Breast epithelium (tissue), 4 donors: ENCODE results near the gene PCSK4. TPM values are rescaled to one million over a fixed set of nuclear protein-coding genes. Genes with fewer than 3 reads are reported as not detected.
"Not testable (repeated sequence)": the region's sequence is repeated elsewhere in the genome, so short reads cannot be mapped to it uniquely, and the experiment has no call there.

Experiments
- DNase-seq, 2 donors: peaks; one replicate each; pipeline ENCODE4 v3.0.0-alpha.2; 2019; ENCODE audit warnings: low spot score in 2 of 2
- H3K27ac ChIP-seq, 2 donors: fragments of 200-600 bp; sonication (generic) in 1 of 2; one replicate each; pipeline ENCODE4 v1.5.1; 2016 to 2019; ENCODE audit warnings: mild to moderate bottlenecking in 1 of 2
- H3K27me3 ChIP-seq, 2 donors: fragments of 200-600 bp; sonication (generic) in 1 of 2; one replicate each; pipeline versions ENCODE4 v1.5.1 to v1.6.0; 2017 to 2019; ENCODE audit warnings: control low read depth in 1 of 2, mild to moderate bottlenecking in 1 of 2
- H3K36me3 ChIP-seq: fragments of 200-600 bp; one replicate; pipeline ENCODE4 v1.5.1; 2019
- H3K4me1 ChIP-seq, 2 donors: fragments of 200-600 bp; sonication (generic); one replicate each; pipeline ENCODE4 v1.5.1; 2016 to 2019; ENCODE audit warnings: control low read depth in 1 of 2
- H3K4me3 ChIP-seq, 3 donors: fragments of 200-600 bp; sonication (generic); 1 replicate in 2 of 3; 2 replicates in 1 of 3; pipeline ENCODE4 v1.5.1; 2016 to 2019; ENCODE audit warnings: mild to moderate bottlenecking in 3 of 3, moderate library complexity in 2 of 3
- H3K9me3 ChIP-seq, 2 donors: fragments of 200-600 bp; sonication (generic) in 1 of 2; one replicate each; pipeline ENCODE4 v1.5.1; 2016 to 2019; ENCODE audit warnings: control low read depth in 1 of 2
- POLR2A ChIP-seq: fragments of 450-650 bp; IDR thresholded peaks from one replicate; pipeline ENCODE4 v1.6.1; 2016; ENCODE audit warnings: antibody characterized with exemption, mild to moderate bottlenecking, moderate library complexity
- POLR2AphosphoS5 ChIP-seq, 3 donors: sonication (generic); formaldehyde crosslinking; IDR thresholded peaks; one replicate each; pipeline ENCODE4 v1.6.1; 2017; ENCODE audit warnings: antibody characterized with exemption in 3 of 3
- intact Hi-C: fragments of 100-400 bp; cut with DNase I; formaldehyde crosslinking; loops from one replicate; pipeline ENCODE4 v1.15.1; 2023; ENCODE audit warnings: low total_unique reads
- total RNA-seq, 3 donors: library from RNA; depleted of rRNA; stranded (reverse); fragments of >200 nt; gene quantifications; one replicate each; pipeline ENCODE4 v1.1.0, GENCODE V29; 2016
- TF ChIP-seq, protein P1 (sequence below), 3 donors: fragments of 450-650 bp; IDR thresholded peaks; one replicate each; pipeline ENCODE4 v1.5.1; 2016 to 2017; ENCODE audit warnings: antibody characterized with exemption in 3 of 3, mild to moderate bottlenecking in 3 of 3, moderate library complexity in 3 of 3

Gene PCSK4
- total RNA-seq, 3 donors from 2014 or later = 2.2 to 10.0 (median 5.9) TPM

GRCh38 chr19:1481893-1482360 is 8.2 kb downstream of the PCSK4 start:
- Histone ChIP-seq H3K36me3 (no peaks in the 10 kb centered on the region), H3K4me3 (no peak overlapping the region), H3K4me1 (no peaks in the 10 kb centered on the region), H3K9me3 (no peaks in the 10 kb centered on the region), H3K27me3 (no peaks in the 10 kb centered on the region), H3K27ac (no peak overlapping the region)
- intact Hi-C loops = no loop called here
- TF ChIP-seq, protein P1, sequence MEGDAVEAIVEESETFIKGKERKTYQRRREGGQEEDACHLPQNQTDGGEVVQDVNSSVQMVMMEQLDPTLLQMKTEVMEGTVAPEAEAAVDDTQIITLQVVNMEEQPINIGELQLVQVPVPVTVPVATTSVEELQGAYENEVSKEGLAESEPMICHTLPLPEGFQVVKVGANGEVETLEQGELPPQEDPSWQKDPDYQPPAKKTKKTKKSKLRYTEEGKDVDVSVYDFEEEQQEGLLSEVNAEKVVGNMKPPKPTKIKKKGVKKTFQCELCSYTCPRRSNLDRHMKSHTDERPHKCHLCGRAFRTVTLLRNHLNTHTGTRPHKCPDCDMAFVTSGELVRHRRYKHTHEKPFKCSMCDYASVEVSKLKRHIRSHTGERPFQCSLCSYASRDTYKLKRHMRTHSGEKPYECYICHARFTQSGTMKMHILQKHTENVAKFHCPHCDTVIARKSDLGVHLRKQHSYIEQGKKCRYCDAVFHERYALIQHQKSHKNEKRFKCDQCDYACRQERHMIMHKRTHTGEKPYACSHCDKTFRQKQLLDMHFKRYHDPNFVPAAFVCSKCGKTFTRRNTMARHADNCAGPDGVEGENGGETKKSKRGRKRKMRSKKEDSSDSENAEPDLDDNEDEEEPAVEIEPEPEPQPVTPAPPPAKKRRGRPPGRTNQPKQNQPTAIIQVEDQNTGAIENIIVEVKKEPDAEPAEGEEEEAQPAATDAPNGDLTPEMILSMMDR (IDR thresholded peaks at IDR 0.05) = no peak
- no peak for TF ChIP-seq POLR2A
- TF ChIP-seq POLR2AphosphoS5 (IDR thresholded peaks at IDR 0.05) = no peak
- DNase-seq = no peak

- H3K27ac ChIP-seq = no peak overlapping the region
- no peaks in the 10 kb centered on the region for H3K9me3 ChIP-seq
- intact Hi-C loops = no loop called here
- no peaks in the 10 kb centered on the region for H3K27me3 ChIP-seq
- TF ChIP-seq, protein P1 (IDR thresholded peaks at IDR 0.05) = no peak
- no peak for TF ChIP-seq POLR2AphosphoS5 (IDR thresholded peaks at IDR 0.05)
- TF ChIP-seq POLR2A = no peak
- H3K36me3 ChIP-seq = no peaks in the 10 kb centered on the region
- H3K4me3 ChIP-seq = no peak overlapping the region
- no peak for DNase-seq
- no peaks in the 10 kb centered on the region for H3K4me1 ChIP-seq
Observed at GRCh38 chr19:1481224-1481892, 8.8 kb downstream of the PCSK4 start.

GRCh38 chr19:1478934-1479707 is 11.0 kb downstream of the PCSK4 start, which contains the start of gene C19orf25:
Gene C19orf25 (minus strand): TSS chr19:1479215. CDS start chr19:1478903, 312 bp downstream.
- no peaks in the 10 kb centered on the region for H3K9me3 ChIP-seq
- no peaks in the 10 kb centered on the region for H3K36me3 ChIP-seq
- TF ChIP-seq, protein P1 (IDR thresholded peaks at IDR 0.05) = no peak
- TF ChIP-seq POLR2A = peak; percentile 67
- TF ChIP-seq POLR2AphosphoS5 (IDR thresholded peaks at IDR 0.05) = peak; percentile 65 to 89 (median 73)
- H3K4me1 ChIP-seq = no peaks in the 10 kb centered on the region
- peak; percentile 89 to 95 for DNase-seq
- intact Hi-C loops = no loop called here
- H3K27ac ChIP-seq = peak within 1 kb of the TSS; percentile 62 to 83
- no peaks in the 10 kb centered on the region for H3K27me3 ChIP-seq
- H3K4me3 ChIP-seq = peak within 1 kb of the TSS; percentile 84 to 97 (median 89)

DNA sequence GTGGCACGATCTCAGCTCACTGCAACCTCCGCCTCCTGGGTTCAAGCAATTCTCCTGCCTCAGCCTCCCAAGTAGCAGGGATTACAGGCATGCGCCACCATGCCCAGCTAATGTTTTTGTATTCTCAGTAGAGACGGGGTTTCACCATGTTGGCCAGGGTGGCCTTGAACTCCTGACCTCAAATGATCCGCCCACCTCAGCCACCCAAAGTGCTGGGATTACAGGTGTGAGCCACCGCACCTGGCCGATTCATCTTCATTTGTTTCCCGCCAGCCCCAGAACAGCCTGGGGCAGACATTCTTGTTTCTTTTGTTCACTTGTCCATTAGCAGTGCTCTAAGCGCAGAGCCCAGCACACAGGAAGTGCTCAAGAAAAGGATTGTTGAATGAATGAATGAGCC is 13.1 kb downstream of the PCSK4 start:
- H3K4me1 ChIP-seq, DNase-seq, intact Hi-C loops, H3K4me3 ChIP-seq, H3K27ac ChIP-seq, H3K9me3 ChIP-seq, H3K36me3 ChIP-seq: not testable (repeated sequence)
- H3K27me3 ChIP-seq = peaks cover 0 to 10% of the 10 kb centered on the region in 2 donors

- Histone ChIP-seq H3K27ac (no peak overlapping the region), H3K36me3 (no peaks in the 10 kb centered on the region), H3K4me1 (peaks cover under 1 to 7% of the 10 kb centered on the region in 2 donors), H3K27me3 (peaks cover 6 to 22% of the 10 kb centered on the region in 2 donors), H3K4me3 (no peak overlapping the region), H3K9me3 (no peaks in the 10 kb centered on the region)
- TF ChIP-seq, protein P1 (IDR thresholded peaks at IDR 0.05) = no peak
- no peak for TF ChIP-seq POLR2A
- no peak for TF ChIP-seq POLR2AphosphoS5 (IDR thresholded peaks at IDR 0.05)
- intact Hi-C loops = no loop called here
- DNase-seq = no peak
Observed at GRCh38 chr19:1475751-1476437, 14.3 kb downstream of the PCSK4 start.
